HG03432 (cell line): Measurements from ENCODE around the gene ZDHHC1.
"Not testable (repeated sequence)": the region's sequence is repeated elsewhere in the genome, so short reads cannot be mapped to it uniquely, and the experiment has no call there.

Experiments used
- ATAC-seq: cut with Tn5 transposase; IDR thresholded peaks from one replicate; pipeline ENCODE4 v1.9.1; 2021; ENCODE audit warnings: mild to moderate bottlenecking, moderate library complexity; ENCODE audit not compliant: unreplicated experiment

ZDHHC1 gene

GRCh38 chr16:67394155-67395104 lies 21.8 kb downstream of the ZDHHC1 start:
- ATAC-seq: no peak

GRCh38 chr16:67393788-67394154 lies 22.5 kb downstream of the ZDHHC1 start:
- ATAC-seq: no peak

GRCh38 chr16:67393111-67393787 lies 23.0 kb downstream of the ZDHHC1 start, which contains the start of gene TPPP3:
Gene TPPP3 (minus strand): TSS chr16:67393498. CDS start chr16:67391111, 2,387 bp downstream.
- ATAC-seq: no peak

GRCh38 chr16:67392301-67393059 lies 23.8 kb downstream of the ZDHHC1 start:
- ATAC-seq: no peak

GRCh38 chr16:67391424-67392300 lies 24.6 kb downstream of the ZDHHC1 start:
- ATAC-seq: no peak

- no peak for ATAC-seq
Measured at GRCh38 chr16:67390816-67391423, 25.4 kb downstream of the ZDHHC1 start.

- no peak for ATAC-seq
Measured at GRCh38 chr16:67389911-67390815, 26.1 kb downstream of the ZDHHC1 start.

- ATAC-seq: no peak
Measured at GRCh38 chr16:67388591-67388990, 27.7 kb downstream of the ZDHHC1 start.

GRCh38 chr16:67388191-67388590 lies 28.1 kb downstream of the ZDHHC1 start:
- ATAC-seq: no peak

GRCh38 chr16:67387479-67388079 lies 28.7 kb downstream of the ZDHHC1 start:
- no peak for ATAC-seq

GRCh38 chr16:67386861-67387455 lies 29.3 kb downstream of the ZDHHC1 start:
- ATAC-seq: no peak

GRCh38 chr16:67384778-67385510 lies 31.3 kb downstream of the ZDHHC1 start:
- no peak for ATAC-seq

GRCh38 chr16:67383284-67383683 lies 33.0 kb downstream of the ZDHHC1 start:
- ATAC-seq: no peak

- no peak for ATAC-seq
Measured at GRCh38 chr16:67378642-67379041, 37.6 kb downstream of the ZDHHC1 start.

GRCh38 chr16:67376012-67376411 lies 40.3 kb downstream of the ZDHHC1 start:
- ATAC-seq: not testable (repeated sequence)

GRCh38 chr16:67372664-67373063 lies 43.6 kb downstream of the ZDHHC1 start:
- ATAC-seq: no peak

GRCh38 chr16:67370661-67371060 lies 45.6 kb downstream of the ZDHHC1 start:
- no peak for ATAC-seq
